ENCODE measurements around the gene PDE4C.

The PDE4C gene

DNA sequence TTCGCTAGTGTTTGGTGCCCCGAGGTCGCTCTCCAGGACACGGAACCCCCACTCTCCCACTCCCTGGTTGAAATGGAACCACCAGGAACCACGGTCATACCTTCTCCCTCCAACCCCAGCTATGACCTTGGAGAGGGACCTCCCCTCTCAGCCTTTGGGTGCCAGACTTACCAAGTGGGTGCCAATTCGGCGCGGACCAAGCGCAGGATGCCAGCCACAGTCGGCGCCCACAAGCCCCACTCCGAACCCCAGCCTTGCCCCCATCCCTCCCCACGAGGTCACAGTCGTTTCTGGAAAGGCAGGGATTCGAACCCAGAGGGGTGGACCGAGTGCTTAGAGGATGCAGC lies 910 bp downstream of the PDE4C start:
- Histone ChIP-seq H3K36me3 (ENCODE audit: control insufficient read depth, insufficient read depth, low read length) (no peaks in the 10 kb centered on the region), H3K4me3 (ENCODE audit: low read length) (no peak overlapping the region), H3K27me3 (ENCODE audit: control insufficient read depth, insufficient read depth, low read length) (peaks cover 16% of the 10 kb centered on the region), H3K27ac (ENCODE audit: low read depth, low read length) (peak overlapping the region; percentile 16), H3K4me1 (ENCODE audit: control insufficient read depth, insufficient read depth, low read length) (peaks cover 5% of the 10 kb centered on the region), H3K9ac (ENCODE audit: low read length) (no peak overlapping the region)

DNA sequence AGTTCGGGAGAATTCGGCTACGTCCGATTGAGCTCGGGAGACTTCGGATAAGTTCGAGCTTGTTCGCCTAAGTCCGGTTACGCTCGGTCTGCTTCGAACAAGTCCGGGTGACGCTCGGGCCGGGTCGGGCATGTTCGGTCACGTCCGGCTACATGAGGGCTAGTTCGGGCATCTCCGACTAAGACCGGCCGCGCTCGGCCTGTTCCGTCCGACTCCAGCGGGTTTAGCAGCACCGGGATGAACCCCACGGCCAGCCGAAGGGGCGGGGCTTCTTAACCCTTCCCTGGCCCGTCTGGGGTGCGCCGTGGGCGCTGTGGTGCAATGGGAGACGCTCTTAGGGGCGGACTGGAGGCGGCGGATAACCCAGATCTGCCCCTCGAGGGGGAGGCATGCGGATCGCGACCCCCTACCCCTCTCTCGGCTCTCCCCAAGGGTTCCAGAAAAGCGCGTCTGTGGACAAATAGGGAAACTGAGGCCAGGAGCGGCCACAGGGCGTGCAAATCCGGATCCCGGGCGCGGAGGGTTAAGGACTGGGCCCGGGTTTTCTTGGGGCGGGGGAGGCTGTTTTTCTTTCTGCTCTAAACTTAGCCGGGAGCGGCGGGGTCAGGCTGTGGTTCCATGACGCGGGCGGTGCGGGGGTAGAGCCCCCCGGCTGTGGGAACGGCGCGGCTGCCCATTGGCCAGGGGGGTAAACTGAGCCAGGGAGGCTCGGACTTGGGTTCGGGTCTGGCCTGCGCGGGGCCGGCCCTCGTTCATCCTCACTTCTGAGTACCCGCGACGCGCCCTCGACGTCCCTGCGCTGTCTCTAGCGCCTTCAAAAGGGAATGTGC lies 1.5 kb downstream of the PDE4C start:
- H3K27ac ChIP-seq (ENCODE audit: low read depth, low read length) = peak overlapping the region; percentile 16
- H3K36me3 ChIP-seq (ENCODE audit: control insufficient read depth, insufficient read depth, low read length) = no peaks in the 10 kb centered on the region
- peaks cover 16% of the 10 kb centered on the region for H3K27me3 ChIP-seq (ENCODE audit: control insufficient read depth, insufficient read depth, low read length)
- H3K4me1 ChIP-seq (ENCODE audit: control insufficient read depth, insufficient read depth, low read length) = peaks cover 5% of the 10 kb centered on the region
- no peak overlapping the region for H3K9ac ChIP-seq (ENCODE audit: low read length)
- H3K4me3 ChIP-seq (ENCODE audit: low read length) = peak overlapping the region; percentile 64

DNA sequence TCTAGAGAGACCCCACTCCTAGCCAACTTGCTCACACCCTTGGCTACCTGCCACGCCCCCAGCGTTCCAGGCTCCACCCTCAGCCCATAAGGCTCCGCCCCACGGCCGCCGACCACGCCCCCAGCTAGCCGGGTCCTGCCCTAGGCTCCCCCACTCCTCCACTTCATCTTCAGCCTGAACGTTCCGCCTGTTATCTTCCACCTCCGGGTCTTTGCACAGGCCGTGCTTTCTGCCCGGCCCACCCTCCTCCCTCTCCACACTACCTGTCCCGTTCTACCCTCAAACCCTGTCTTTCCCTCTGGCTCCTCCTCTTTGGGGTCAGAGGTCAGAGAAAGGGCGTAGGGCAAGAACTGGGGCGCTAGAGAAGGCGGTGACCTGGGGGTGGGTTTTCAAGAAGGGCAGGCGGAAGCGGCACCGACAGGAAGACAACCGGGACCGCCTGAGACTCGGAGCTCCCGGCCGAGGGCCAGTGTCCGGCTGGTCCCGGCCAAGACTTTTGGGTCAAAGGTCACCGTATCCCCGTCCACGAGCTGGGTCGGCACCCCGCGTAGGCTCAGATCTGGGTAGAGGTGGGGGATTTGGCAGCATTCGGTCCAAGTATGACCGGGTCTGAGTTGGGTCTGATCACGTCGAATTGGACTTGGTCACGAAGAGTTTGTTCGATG lies 2.2 kb downstream of the PDE4C start:
- Histone ChIP-seq H3K36me3 (ENCODE audit: control insufficient read depth, insufficient read depth, low read length) (no peaks in the 10 kb centered on the region), H3K9ac (ENCODE audit: low read length) (no peak overlapping the region), H3K27me3 (ENCODE audit: control insufficient read depth, insufficient read depth, low read length) (peaks cover 16% of the 10 kb centered on the region), H3K4me3 (ENCODE audit: low read length) (peak overlapping the region; percentile 64), H3K4me1 (ENCODE audit: control insufficient read depth, insufficient read depth, low read length) (peaks cover 5% of the 10 kb centered on the region), H3K27ac (ENCODE audit: low read depth, low read length) (no peak overlapping the region)

DNA sequence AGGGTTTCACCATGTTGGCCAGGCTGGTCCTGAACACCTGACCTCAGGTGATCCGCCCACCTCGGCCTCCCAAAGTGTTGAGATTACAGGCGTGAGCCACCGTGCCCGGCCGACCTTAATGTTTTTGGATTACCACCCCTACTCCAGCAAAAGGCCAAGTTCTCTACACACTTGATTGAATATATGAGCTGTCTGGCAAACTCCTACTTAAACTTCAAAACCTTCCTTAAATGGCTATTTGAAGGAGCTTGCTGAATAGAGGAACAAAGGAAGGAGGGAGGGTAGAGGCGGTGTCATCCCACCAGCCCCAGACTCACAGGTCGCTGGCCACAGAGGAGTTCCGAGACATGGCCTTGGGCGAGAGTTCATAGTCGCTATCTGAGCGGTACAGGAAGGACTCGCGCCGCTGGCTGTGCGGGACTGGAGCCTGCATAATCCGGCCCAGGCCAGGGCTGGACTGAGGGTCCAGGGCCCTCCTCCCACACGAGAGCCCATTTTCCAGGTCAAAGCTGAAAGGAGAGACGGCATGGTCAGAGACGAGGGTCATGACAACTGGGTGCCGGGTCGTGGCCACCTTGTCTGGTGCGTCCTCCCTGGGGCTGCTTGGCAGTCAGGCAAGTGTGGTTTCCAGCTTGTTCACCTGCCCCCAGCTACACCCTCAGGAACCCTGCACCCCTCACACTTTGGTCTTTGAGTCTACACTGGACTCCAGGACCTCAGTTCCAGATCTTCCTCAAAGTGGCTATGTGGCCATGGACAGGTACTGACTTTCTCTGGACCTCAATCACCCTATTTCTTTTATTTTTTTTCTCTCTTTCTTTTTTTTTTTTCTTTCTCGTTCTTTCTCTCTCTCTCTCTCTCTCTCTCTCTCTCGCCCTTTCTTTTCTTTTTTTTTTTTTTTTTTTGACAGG lies 4.2 kb downstream of the PDE4C start:
- no peak overlapping the region for H3K27ac ChIP-seq (ENCODE audit: low read depth, low read length)
- no peak overlapping the region for H3K9ac ChIP-seq (ENCODE audit: low read length)
- H3K4me1 ChIP-seq (ENCODE audit: control insufficient read depth, insufficient read depth, low read length) = peaks cover 4% of the 10 kb centered on the region
- H3K4me3 ChIP-seq (ENCODE audit: low read length) = no peak overlapping the region
- peaks cover 14% of the 10 kb centered on the region for H3K27me3 ChIP-seq (ENCODE audit: control insufficient read depth, insufficient read depth, low read length)
- no peaks in the 10 kb centered on the region for H3K36me3 ChIP-seq (ENCODE audit: control insufficient read depth, insufficient read depth, low read length)

GRCh38 chr19:18220632-18221275 lies 5.5 kb downstream of the PDE4C start:
- H3K27ac ChIP-seq (ENCODE audit: low read depth, low read length) = no peak overlapping the region
- H3K4me1 ChIP-seq (ENCODE audit: control insufficient read depth, insufficient read depth, low read length) = peaks cover 3% of the 10 kb centered on the region
- peaks cover 8% of the 10 kb centered on the region for H3K27me3 ChIP-seq (ENCODE audit: control insufficient read depth, insufficient read depth, low read length)
- no peak overlapping the region for H3K4me3 ChIP-seq (ENCODE audit: low read length)
- no peak overlapping the region for H3K9ac ChIP-seq (ENCODE audit: low read length)
- no peaks in the 10 kb centered on the region for H3K36me3 ChIP-seq (ENCODE audit: control insufficient read depth, insufficient read depth, low read length)

- Histone ChIP-seq H3K27me3 (ENCODE audit: control insufficient read depth, insufficient read depth, low read length) (peaks cover 6% of the 10 kb centered on the region), H3K36me3 (ENCODE audit: control insufficient read depth, insufficient read depth, low read length) (no peaks in the 10 kb centered on the region), H3K4me3 (ENCODE audit: low read length) (no peak overlapping the region)
Measured at GRCh38 chr19:18219911-18220631, 6.2 kb downstream of the PDE4C start.

DNA sequence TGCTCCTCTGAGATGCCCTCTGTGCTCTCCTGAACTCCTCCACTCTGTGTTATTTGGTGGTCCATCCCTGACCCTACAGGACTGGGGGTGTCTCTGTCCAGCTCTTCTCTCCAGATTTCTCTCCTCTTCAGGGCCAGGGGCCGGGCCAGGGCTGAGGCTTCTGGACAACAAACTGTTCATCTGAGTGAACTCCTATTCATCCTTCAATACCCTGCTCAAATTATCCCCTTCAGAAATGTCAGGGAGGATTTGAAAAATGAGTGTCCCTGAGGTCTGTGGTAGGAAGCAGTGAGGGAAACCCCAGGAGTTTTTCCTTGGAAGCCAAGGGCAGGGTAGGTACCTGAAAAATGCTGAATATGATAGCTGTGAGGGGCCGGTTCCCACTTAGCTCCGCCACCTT lies 7.6 kb downstream of the PDE4C start:
- no peaks in the 10 kb centered on the region for H3K36me3 ChIP-seq (ENCODE audit: control insufficient read depth, insufficient read depth, low read length)
- no peaks in the 10 kb centered on the region for H3K4me1 ChIP-seq (ENCODE audit: control insufficient read depth, insufficient read depth, low read length)
- H3K9ac ChIP-seq (ENCODE audit: low read length) = no peak overlapping the region
- H3K4me3 ChIP-seq (ENCODE audit: low read length) = no peak overlapping the region
- peaks cover 4% of the 10 kb centered on the region for H3K27me3 ChIP-seq (ENCODE audit: control insufficient read depth, insufficient read depth, low read length)
- H3K27ac ChIP-seq (ENCODE audit: low read depth, low read length) = no peak overlapping the region

More at GRCh38 chr19:18219911-18220631, 6.2 kb downstream of the PDE4C start:
- Histone ChIP-seq H3K9ac (ENCODE audit: low read length) (no peak overlapping the region), H3K27ac (ENCODE audit: low read depth, low read length) (no peak overlapping the region), H3K4me1 (ENCODE audit: control insufficient read depth, insufficient read depth, low read length) (peaks cover 3% of the 10 kb centered on the region)

GRCh38 chr19:18218159-18218558 lies 8.1 kb downstream of the PDE4C start:
- H3K27me3 ChIP-seq (ENCODE audit: control insufficient read depth, insufficient read depth, low read length) = peaks cover 4% of the 10 kb centered on the region
- no peaks in the 10 kb centered on the region for H3K4me1 ChIP-seq (ENCODE audit: control insufficient read depth, insufficient read depth, low read length)
- no peak overlapping the region for H3K27ac ChIP-seq (ENCODE audit: low read depth, low read length)
- no peaks in the 10 kb centered on the region for H3K36me3 ChIP-seq (ENCODE audit: control insufficient read depth, insufficient read depth, low read length)
- no peak overlapping the region for H3K4me3 ChIP-seq (ENCODE audit: low read length)
- H3K9ac ChIP-seq (ENCODE audit: low read length) = no peak overlapping the region

GRCh38 chr19:18216789-18217188 lies 9.4 kb downstream of the PDE4C start:
- Histone ChIP-seq H3K36me3 (ENCODE audit: control insufficient read depth, insufficient read depth, low read length) (no peaks in the 10 kb centered on the region), H3K4me1 (ENCODE audit: control insufficient read depth, insufficient read depth, low read length) (no peaks in the 10 kb centered on the region), H3K27me3 (ENCODE audit: control insufficient read depth, insufficient read depth, low read length) (peaks cover 4% of the 10 kb centered on the region), H3K9ac (ENCODE audit: low read length) (no peak overlapping the region), H3K27ac (ENCODE audit: low read depth, low read length) (no peak overlapping the region), H3K4me3 (ENCODE audit: low read length) (no peak overlapping the region)

DNA sequence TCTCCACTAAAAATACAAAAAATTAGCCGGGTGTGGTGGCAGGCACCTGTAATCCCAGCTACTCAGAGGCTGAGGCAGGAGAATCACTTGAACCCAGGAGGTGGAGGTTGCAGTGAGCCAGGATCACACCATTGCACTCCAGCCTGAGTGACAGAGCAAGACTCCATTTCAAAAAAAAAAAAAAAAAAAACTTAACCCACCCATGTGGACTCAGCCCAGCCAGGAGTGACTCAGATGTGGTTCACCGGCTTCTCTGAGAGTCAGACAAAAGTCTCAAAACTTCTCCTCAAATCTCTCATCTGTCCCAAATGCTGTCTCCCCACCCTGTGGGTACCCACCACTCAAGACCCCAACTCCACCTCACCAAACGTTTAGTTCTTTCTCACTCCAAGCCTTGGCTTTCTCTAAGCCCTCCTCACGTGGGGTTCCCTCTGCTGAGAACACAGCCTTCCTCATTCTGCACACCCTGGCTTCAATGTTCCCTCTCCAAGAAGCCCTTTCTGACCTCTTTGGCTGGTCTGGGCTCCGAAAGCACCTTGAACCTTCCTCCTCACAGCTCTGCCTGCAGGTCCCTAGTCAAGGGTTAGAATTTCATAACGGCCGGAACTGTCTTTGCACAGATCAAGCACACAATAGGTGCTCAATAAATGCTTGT lies 11.3 kb downstream of the PDE4C start:
- no peak overlapping the region for H3K4me3 ChIP-seq (ENCODE audit: low read length)
- no peaks in the 10 kb centered on the region for H3K4me1 ChIP-seq (ENCODE audit: control insufficient read depth, insufficient read depth, low read length)
- H3K36me3 ChIP-seq (ENCODE audit: control insufficient read depth, insufficient read depth, low read length) = no peaks in the 10 kb centered on the region
- no peak overlapping the region for H3K27ac ChIP-seq (ENCODE audit: low read depth, low read length)
- no peaks in the 10 kb centered on the region for H3K27me3 ChIP-seq (ENCODE audit: control insufficient read depth, insufficient read depth, low read length)
- no peak overlapping the region for H3K9ac ChIP-seq (ENCODE audit: low read length)

DNA sequence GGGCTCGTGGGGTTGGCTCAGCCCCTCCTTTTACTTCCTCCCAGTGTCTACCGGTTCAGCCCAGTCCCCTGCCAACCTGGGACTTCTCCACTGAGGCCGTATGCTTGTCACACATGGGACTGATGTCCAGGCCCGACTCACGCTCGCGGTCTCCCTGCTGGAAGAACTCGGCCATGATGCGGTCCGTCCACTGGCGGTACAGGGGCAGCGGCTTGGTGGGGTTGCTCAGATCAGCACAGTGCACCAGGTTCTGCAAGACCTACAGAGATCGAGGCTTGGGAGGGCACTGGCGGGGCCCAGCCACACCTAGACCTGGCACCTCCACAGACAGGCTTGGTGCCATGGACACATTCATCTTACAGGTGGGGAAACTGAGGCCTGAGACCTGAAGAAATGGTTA lies 14.6 kb downstream of the PDE4C start:
- Histone ChIP-seq H3K36me3 (ENCODE audit: control insufficient read depth, insufficient read depth, low read length) (no peaks in the 10 kb centered on the region), H3K4me1 (ENCODE audit: control insufficient read depth, insufficient read depth, low read length) (no peaks in the 10 kb centered on the region), H3K27ac (ENCODE audit: low read depth, low read length) (no peak overlapping the region), H3K27me3 (ENCODE audit: control insufficient read depth, insufficient read depth, low read length) (no peaks in the 10 kb centered on the region), H3K4me3 (ENCODE audit: low read length) (no peak overlapping the region), H3K9ac (ENCODE audit: low read length) (no peak overlapping the region)

Measured in rectal smooth muscle tissue (tissue), 1 donor.